HG02981 (cell line): ENCODE data around the gene RPP40.

Experiments
- ATAC-seq: cut with Tn5 transposase; IDR thresholded peaks from one replicate; pipeline ENCODE4 v1.9.1; 2021; ENCODE audit warnings: mild to moderate bottlenecking, moderate library complexity; ENCODE audit not compliant: unreplicated experiment

Gene RPP40

GRCh38 chr6:4970739-4971395, 33.0 kb downstream of the RPP40 start:
- no peak for ATAC-seq

GRCh38 chr6:4969609-4970285, 34.1 kb downstream of the RPP40 start:
- ATAC-seq, result no peak

- no peak for ATAC-seq
These were observed 36.4 kb downstream of the RPP40 start for GRCh38 chr6:4967301-4968030.

DNA sequence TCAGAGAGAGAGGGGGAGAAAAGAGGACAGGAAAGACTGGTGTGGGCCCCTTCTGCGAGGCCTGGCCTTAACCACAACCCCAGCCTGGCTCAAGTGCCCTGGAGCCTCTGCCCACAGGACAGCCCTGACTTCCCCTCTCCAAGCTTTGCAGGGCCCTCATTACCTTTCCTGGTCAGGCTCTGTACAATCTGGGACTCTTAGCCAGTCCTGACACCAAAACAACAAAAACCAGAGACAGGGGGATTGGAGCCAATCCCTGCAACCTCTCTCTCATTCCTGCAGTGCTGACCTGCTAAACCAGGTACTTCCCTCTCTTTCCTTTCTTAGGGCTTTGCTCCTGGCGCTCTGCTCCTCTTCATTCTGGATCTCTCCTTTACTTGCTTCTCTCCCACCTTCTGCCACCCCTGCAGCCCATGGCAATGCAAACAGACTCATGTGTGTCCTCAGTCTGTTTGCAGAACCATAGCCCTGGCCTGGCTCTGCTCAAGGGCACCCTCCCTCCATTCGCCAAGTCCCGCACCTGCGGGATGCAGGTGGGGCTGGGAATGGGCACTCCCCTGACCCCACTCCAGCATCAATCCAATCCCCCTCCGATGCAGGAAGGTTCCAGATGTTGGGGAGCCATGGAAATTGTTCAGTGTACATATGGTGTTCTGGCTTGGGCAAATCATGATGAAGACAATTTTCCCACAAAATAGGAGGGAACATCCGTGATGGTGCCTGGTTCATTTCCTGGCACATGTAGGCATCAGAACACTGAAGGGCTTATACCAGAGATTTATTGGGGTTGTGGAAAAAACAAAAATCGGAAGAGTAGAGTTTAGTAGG, 38.1 kb downstream of the RPP40 start:
- ATAC-seq, result no peak

- no peak for ATAC-seq
These were observed 38.9 kb downstream of the RPP40 start for GRCh38 chr6:4964675-4965561.

- ATAC-seq, result no peak
These were observed 40.9 kb downstream of the RPP40 start for GRCh38 chr6:4962905-4963304.

DNA sequence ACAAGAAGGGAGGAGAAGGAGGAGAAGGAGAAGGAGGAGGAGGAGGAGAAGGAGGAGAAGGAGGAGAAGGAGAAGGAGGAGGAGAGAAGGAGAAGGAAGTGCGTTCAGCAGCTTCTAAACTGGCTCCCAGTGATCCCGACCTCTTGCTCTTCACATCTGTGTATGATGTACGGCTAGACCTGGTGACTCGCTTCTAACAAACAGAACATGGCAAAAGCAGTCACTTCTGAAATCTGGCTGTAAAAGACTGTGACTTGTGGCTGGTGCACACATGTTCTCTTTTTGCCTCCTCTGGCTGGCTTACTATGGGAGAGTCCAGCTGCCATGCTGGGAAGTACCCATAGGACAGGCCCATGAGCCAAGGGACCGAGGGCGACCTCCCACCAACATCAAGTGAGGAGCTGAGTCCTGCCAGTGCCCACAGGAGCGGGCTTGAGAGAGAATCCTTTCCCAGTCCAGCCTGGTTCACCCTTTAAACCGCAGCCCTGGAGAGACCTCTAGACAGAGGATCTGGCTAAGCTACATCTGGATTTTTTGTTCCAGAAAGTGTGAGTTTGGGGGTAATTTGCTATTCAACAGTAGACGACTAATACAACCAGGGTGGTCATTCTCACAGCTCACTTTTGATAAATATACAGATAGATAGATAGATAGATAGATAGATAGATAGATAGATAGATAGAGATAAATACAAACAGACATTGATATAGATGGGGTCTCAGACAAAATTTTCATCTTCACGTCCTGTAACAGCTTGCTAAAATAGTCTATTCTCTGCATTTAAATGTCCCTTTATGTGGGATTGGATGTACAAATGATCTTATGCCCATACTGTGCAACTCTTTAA, 42.3 kb downstream of the RPP40 start:
- ATAC-seq, result no peak

- no peak for ATAC-seq
These were observed 45.2 kb downstream of the RPP40 start for GRCh38 chr6:4958624-4959023.

- no peak for ATAC-seq
These were observed 46.2 kb downstream of the RPP40 start for GRCh38 chr6:4957521-4958231.

DNA sequence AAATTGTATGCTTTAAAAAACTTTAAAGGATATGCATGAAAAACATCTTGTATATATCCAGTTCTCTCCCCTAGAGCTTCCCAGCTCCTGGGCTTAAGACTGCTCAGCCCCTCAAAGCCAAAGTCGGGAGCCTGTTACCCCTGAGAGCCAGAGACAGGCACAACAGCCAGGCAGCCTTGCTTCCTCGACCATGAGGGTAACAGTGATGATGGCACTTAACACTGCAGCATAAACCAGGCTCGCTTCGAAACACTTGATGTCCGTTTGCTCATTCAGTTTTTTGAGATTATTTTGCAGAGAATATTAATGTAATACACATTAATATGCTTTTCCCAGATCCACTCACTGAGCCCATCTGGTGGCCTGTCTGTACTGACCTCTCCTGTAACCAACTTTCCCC, 47.2 kb downstream of the RPP40 start:
- no peak for ATAC-seq

- ATAC-seq, result no peak
These were observed 50.4 kb downstream of the RPP40 start for GRCh38 chr6:4953440-4953839.

GRCh38 chr6:4950836-4951533, 52.9 kb downstream of the RPP40 start:
- no peak for ATAC-seq

GRCh38 chr6:4950076-4950475, 53.8 kb downstream of the RPP40 start:
- no peak for ATAC-seq

DNA sequence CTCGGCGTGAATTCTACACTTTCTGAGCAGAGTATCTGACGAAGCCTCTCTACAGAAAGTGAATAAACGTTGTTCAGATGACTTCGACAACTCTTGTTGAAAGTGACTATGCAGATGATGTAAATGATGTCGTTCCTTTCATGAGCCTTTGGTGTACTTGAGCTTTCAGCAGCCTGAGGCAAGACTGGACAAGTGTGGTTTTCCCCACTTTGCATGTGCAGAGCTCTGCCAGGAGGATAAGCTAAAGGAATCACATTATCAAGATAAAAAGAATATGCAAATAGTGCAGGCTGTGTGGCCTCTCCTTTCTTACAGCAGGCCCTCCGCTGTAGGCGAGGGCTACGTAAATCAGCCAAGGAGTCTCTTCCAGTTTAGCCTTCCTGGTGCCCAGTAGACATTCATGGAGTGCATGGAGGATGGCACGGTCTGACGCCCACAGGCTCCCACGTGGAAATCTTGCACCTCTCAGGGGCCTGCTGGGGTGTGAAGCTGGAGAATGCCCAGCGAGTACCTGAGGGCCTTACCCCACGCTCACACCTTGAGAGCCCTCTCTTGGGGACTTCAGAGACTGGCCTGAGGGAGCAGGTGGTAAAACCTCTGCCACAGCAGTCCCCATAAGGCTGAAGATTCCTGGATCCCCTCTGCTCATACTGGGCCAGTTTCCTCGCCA, 54.9 kb downstream of the RPP40 start:
- no peak for ATAC-seq

- ATAC-seq, result no peak
These were observed 56.1 kb downstream of the RPP40 start for GRCh38 chr6:4947716-4948115.

DNA sequence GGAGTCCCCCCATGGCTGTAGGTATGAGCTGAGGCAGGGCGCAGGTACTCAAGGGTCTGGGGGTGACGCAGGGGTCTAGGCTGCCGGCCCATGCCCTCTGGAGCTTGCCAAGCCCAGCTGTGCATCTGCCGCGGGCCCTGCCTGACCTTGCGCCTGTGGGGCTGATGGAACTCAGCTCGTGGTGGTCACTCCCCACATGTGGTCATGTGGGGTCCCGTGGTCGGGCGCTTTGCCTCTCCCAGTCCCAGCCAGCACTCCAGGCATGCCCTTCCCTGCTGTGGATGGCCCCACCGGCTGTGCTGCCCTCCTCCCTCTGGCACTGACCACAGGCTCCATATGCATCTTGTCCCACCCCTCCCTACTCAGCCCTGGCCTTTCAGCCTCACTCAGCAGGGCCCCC, 57.3 kb downstream of the RPP40 start:
- ATAC-seq, result no peak
